C4-2B (cell line): Measurements from ENCODE around the gene SNRK.
"Not testable (repeated sequence)": the region's sequence is repeated elsewhere in the genome, so short reads cannot be mapped to it uniquely, and the experiment has no call there.

ENCODE experiments used
- H3K27ac ChIP-seq: fragments of 450-650 bp; 2 replicates; pipeline ENCODE4 v1.5.1; 2017
- ZFX ChIP-seq: fragments of 450-650 bp; IDR thresholded peaks from 2 replicates; pipeline ENCODE4 v1.6.1; 2017
- TF ChIP-seq, protein P1 (sequence below): fragments of 450-650 bp; conservative IDR thresholded peaks from 2 replicates; pipeline ENCODE4 v1.5.1; 2017; ENCODE audit warnings: mild to moderate bottlenecking

SNRK gene

DNA sequence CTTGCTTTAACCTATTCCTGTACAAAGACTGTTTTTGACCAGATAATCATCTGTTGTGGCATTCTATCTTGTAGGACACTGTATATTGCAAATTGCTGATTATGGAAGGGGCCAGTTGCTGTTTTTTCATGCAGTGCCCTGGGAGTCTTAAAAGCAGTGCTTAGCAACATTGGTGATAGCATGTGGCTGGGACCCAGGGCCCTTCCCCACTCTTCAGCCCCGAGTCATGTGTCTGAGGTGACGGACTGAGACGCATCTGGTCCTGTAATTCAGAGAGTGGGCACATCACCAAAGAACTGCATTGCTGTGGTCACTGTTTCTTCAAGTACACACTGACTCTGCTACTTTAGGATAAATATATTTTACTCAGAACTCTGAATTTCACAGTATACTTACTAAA is 63.4 kb downstream of the SNRK start:
- no peak for TF ChIP-seq ZFX
- TF ChIP-seq, protein P1, sequence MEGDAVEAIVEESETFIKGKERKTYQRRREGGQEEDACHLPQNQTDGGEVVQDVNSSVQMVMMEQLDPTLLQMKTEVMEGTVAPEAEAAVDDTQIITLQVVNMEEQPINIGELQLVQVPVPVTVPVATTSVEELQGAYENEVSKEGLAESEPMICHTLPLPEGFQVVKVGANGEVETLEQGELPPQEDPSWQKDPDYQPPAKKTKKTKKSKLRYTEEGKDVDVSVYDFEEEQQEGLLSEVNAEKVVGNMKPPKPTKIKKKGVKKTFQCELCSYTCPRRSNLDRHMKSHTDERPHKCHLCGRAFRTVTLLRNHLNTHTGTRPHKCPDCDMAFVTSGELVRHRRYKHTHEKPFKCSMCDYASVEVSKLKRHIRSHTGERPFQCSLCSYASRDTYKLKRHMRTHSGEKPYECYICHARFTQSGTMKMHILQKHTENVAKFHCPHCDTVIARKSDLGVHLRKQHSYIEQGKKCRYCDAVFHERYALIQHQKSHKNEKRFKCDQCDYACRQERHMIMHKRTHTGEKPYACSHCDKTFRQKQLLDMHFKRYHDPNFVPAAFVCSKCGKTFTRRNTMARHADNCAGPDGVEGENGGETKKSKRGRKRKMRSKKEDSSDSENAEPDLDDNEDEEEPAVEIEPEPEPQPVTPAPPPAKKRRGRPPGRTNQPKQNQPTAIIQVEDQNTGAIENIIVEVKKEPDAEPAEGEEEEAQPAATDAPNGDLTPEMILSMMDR = no peak
- no peak overlapping the region for H3K27ac ChIP-seq

DNA sequence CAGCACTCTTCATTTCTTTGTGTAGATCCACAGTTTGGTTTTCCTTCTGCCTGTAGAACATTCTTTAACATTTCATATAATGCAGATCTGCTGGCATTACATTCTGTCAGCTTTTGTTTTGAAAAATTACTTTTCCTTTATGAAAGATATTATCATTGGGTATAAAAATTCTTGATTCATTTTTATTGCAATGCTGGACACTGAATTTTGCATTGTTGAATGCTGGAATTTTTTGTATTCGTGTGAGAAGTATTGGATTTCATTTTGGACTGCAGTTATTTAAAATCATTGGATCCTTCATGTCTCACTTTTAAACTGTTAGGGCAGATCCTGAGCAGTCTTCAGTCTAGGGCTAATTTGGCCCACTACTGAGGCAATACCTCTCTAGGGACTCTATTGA is 67.1 kb downstream of the SNRK start:
- no peak overlapping the region for H3K27ac ChIP-seq
- no peak for TF ChIP-seq ZFX
- TF ChIP-seq, protein P1 = no peak

DNA sequence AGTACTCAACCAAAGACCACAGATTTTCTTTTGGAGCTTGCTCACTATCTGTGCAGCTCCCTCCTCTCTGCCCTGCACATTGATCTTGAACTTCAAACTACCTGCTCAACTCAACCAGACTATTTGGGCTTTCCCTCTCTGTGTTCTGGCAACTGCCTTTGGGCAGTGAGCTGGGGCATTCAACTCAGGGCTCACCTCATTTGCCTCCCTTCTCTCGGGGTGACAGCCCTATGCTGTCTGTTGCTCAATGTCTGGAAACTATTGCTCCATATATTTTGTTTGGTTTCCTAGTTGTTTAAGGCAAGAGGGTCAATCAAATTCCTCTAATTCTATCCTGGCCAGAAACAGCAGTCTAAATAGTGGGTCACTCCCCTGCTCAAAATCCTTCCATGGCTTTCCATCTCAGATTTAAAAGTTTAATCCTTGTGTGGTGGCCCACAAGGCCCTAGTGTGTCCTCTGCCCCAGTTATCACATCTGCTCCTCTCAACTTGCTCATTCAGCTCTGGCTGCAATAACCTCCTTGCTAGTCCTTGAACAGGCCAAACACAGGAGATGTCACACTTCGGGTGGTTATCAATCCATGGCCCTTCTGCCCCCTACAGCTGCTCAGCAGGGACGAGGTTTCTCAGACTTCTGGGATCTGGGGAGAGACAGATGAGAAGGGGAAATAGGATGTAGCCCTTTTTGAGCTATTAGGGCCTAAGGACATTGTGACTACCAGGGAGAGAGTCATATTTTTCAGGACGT is 67.8 kb downstream of the SNRK start:
- H3K27ac ChIP-seq = no peak overlapping the region
- no peak for TF ChIP-seq ZFX
- TF ChIP-seq, protein P1 = no peak

DNA sequence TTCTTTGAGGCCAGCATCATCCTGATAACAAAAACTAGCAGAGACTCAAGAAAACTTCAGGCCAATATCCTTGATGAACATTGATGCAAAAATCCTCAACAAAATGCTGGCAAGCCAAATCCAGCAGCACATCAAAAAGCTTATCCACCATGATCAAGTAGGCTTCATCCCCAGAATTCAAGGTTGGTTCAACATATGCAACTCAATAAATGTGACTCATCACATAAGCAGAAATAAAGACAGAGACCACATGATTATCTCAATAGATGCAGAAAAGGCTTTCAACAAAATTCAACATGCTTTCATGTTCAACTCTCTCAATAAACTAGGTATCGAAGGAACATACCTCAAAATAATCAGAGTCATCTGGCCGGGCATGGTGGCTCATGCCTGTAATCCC is 69.7 kb downstream of the SNRK start:
- H3K27ac ChIP-seq = not testable (repeated sequence)

DNA sequence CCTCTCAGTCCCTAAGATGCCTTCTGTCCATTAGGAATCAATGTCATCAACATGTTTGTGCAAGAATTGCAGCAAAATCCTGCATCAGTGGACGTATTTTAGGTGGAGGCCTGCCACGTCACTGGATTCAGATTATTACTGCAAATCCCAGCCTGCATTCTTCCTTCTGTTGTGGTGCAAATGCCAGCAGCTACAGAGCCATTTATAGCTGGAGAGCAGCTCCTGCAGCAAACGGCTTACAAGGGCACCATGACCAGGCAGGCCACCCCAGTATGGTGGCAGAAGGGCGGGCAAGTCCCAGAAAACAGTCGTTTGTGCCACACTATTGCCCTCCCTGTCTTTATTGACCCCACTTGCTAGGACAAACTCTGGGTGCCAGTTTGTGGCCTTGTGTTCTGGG is 74.7 kb downstream of the SNRK start:
- no peak overlapping the region for H3K27ac ChIP-seq
- TF ChIP-seq ZFX = no peak
- TF ChIP-seq, protein P1 = no peak

DNA sequence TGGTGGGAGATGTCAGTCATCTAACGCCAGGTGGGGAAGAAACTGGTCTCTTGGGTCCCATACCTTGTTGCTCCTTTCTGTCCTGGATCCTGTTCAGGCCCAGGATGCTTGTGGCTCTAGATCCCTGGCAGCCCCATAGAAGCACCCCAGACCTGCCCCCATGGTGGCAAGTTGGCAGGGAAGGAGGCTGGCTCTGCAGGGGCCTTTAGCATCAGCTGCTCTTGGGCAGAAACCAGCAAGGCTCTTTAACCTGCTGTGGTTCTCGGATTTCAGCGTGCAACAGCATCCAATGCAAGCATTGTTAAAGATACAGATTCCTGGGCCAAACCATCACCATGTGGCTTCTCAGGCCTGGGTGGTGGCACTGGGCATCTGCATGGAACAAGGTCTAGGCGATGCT is 75.8 kb downstream of the SNRK start:
- no peak overlapping the region for H3K27ac ChIP-seq
- TF ChIP-seq, protein P1 = no peak
- no peak for TF ChIP-seq ZFX

DNA sequence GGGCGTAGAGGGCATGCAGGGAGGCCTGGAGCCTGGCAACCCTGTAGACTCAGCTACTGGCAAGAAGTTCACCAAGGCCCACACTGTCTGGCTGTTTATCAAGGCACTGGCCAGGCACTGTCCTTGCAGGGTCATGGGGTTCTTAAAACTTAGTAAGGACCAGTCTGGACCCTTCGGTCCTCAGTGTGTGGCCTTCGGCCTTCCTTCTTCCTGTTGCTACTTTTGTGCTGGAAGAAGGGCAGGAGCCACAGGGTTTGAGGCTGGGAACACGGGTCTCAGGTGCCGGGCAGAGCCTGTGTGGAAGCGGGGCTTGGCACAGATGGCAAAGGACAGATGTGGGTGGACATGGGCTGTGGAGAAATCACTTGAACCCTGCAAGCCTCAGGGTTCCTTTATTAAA is 76.6 kb downstream of the SNRK start:
- TF ChIP-seq, protein P1 = no peak
- no peak for TF ChIP-seq ZFX
- no peak overlapping the region for H3K27ac ChIP-seq

DNA sequence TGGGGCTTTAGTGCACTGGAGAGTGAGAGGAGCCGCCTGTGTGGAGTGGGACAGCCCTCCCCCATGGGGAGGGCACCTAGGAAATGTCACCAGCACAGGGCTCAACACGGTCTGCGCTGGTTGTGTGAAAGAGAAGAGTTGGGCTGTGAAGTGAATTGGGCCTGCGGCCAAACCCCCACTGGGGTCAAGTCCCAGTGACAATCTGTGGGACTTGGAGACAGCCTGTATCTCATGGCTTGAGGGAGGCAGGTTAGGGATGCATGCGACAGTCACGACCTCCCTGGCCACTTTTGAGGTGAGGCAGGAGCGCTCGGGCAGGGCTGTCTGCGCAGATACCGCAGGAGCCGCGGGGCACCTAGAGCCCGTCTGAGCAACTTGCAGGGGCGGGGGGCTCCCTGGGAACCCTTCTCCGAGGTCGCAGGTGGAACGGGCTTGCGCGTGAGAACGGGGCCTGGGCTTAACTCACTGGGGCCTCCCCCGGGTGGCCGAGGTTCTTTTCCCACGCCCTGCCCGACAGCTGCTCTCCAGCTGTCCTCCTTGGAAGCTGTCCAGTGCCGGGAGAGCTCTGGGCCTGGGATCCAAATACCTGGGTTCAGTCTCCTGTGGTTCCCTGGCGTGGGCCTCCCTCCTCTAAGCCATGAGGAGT is 77.4 kb downstream of the SNRK start:
- H3K27ac ChIP-seq = no peak overlapping the region
- TF ChIP-seq ZFX = no peak
- TF ChIP-seq, protein P1 = no peak
